HEK293T (cell line): ENCODE measurements around the gene CPNE6.

ENCODE experiments used
- CTCF ChIA-PET: fragments of 350-600 bp; formaldehyde crosslinking; extraction: SDS; loops from one replicate; lab custom pipeline; 2021; ENCODE audit warnings: antibody characterized with exemption, inconsistent platforms; lab: Yijun Ruan, JAX
- POLR2A ChIA-PET: fragments of 350-600 bp; formaldehyde crosslinking; extraction: SDS; loops from one replicate; lab custom pipeline; 2020; ENCODE audit warnings: antibody characterized with exemption, inconsistent platforms; lab: Yijun Ruan, JAX
- DNase-seq: peaks from one replicate; pipeline ENCODE4 v3.0.0; 2012; ENCODE audit warnings: mixed read lengths; ENCODE audit errors: extremely low spot score
- ARNT ChIP-seq: fragments of 450-650 bp; IDR thresholded peaks from 2 replicates; pipeline ENCODE4 v1.6.1; 2017; ENCODE audit warnings: mild to moderate bottlenecking
- BHLHE40 ChIP-seq: fragments of 450-650 bp; IDR thresholded peaks from 2 replicates; pipeline ENCODE4 v1.6.1; 2016; ENCODE audit warnings: mild to moderate bottlenecking, moderate library complexity, borderline replicate concordance
- CTBP1 ChIP-seq: fragments of 450-650 bp; IDR thresholded peaks from 2 replicates; pipeline ENCODE4 v1.6.1; 2016; ENCODE audit warnings: borderline replicate concordance
- ELF4 ChIP-seq: fragments of 450-650 bp; IDR thresholded peaks from 2 replicates; pipeline ENCODE4 v1.6.1; 2017; ENCODE audit warnings: antibody characterized with exemption
- FOXA1 ChIP-seq: fragments of 450-650 bp; IDR thresholded peaks from 2 replicates; pipeline ENCODE4 v1.6.1; 2016; ENCODE audit warnings: mild to moderate bottlenecking
- FOXK2 ChIP-seq: fragments of 450-650 bp; IDR thresholded peaks from 2 replicates; pipeline ENCODE4 v1.6.1; 2016; ENCODE audit warnings: mild to moderate bottlenecking
- FOXM1 ChIP-seq: fragments of 450-650 bp; IDR thresholded peaks from 2 replicates; pipeline ENCODE4 v1.6.1; 2017; ENCODE audit warnings: mild to moderate bottlenecking, borderline replicate concordance
- HDGF ChIP-seq: fragments of 450-650 bp; IDR thresholded peaks from 2 replicates; pipeline ENCODE4 v1.6.1; 2017; ENCODE audit warnings: antibody characterized with exemption, borderline replicate concordance
- L3MBTL2 ChIP-seq: fragments of 450-650 bp; conservative IDR thresholded peaks from 2 replicates; pipeline ENCODE4 v1.6.1; 2016; ENCODE audit warnings: mild to moderate bottlenecking
- LEF1 ChIP-seq: fragments of 450-650 bp; IDR thresholded peaks from 2 replicates; pipeline ENCODE4 v1.6.1; 2017; ENCODE audit warnings: mild to moderate bottlenecking, borderline replicate concordance
- NFRKB ChIP-seq: fragments of 450-650 bp; IDR thresholded peaks from 2 replicates; pipeline ENCODE4 v1.6.1; 2016; ENCODE audit warnings: mild to moderate bottlenecking, moderate library complexity
- SP1 ChIP-seq: fragments of 450-650 bp; IDR thresholded peaks from 2 replicates; pipeline ENCODE4 v1.6.1; 2017
- SUZ12 ChIP-seq: fragments of 450-650 bp; IDR thresholded peaks from 2 replicates; pipeline ENCODE4 v1.6.1; 2016; ENCODE audit warnings: mild to moderate bottlenecking
- TARDBP ChIP-seq: fragments of 450-650 bp; IDR thresholded peaks from 2 replicates; pipeline ENCODE4 v1.6.1; 2016
- ZNF384 ChIP-seq: fragments of 450-650 bp; IDR thresholded peaks from 2 replicates; pipeline ENCODE4 v1.6.1; 2016
- TF ChIP-seq, protein P1 (sequence below): fragments of 450-650 bp; IDR thresholded peaks from 2 replicates; pipeline ENCODE4 v1.6.1; 2016

The CPNE6 gene

DNA sequence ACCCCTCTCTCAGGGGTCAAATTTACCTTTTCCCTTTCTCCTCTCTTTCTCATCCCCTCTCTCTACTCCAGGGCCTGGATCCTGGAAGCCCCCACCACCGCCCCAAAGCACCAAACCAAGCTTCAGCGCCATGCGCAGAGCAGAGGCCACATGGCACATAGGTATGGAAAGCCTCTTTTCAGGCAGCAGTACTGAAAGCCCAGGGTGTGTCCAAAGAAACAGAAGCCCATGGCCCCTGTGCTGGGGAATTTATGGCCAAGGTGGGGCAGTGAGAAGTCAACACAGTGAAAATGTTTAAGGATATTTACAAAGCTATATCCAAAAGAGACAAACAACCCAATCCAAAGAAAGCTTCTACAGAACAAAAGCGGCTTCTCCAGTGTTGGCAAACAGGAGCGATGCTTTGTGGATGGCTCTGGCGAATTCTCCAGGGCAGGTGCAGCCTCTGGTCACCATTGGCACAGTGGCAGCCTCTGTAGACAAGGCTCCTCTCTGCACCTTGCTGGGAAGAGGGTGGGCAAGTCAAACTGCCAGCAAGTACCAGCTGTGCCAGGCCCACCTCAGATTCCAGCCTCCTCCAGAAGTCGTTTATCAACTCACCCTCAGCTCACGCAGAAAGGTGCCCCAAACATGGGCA, 4.7 kb upstream of the CPNE6 start:
- POLR2A ChIA-PET: interaction anchor here (0.8 to 2.5 kb wide), 3 partner anchors 14 to 27 kb away, joined by 3 to 6 read pairs (median 4); partner anchors contain the start of genes CARMIL3 and PCK2

DNA sequence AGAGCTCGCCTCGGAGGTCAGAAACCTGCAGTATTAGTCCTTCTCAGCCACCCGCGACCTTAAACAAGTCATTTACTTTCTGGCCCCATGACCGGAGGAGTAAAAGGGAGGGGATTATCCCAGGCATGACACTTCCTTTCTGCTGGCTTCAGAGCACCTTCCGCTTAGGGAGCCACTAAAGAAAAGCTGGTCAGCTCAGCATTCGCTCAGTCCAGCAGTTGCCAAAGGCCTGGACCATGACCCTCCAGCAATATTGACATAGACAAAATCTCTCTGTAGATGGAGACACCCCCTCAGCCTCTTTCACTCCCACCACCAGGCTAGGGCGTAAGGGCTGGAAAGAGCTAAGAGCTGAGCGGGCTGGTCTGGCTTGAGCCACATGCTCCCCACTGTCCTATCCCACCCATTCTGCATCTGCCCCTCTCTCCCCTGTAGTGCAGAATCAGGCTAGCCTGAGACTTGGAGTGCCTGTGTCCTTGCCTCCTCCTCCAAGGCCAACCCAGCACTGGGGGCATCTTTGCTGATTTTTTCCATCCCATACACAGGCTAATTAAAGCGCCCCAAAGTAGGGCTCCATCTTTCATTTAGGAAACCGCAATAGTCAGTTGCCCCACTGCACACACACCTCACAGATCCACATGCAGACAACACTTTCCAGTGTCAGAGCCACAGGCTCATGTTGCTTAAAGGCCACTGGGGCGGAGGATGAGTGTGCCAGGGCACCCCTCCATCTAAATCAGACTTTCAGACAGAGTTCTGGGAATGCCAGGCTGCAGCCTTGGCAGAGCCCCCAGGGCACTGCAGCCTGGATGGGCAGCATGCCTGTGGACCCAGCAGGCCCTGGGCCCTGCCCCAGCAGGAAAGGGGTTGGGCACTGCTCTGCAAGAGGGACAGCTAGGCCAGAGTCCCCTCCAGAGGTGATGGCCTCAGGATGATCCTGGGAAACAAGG, 4.0 kb upstream of the CPNE6 start:
- ChIA-PET CTCF (interaction anchor here (1.0 to 2.3 kb wide), 3 partner anchors 23 to 94 kb away, joined by 3 to 8 read pairs (median 5); partner anchors contain the start of gene IRF9), POLR2A (interaction anchor here (0.8 to 2.5 kb wide), 3 partner anchors 14 to 27 kb away, joined by 3 to 6 read pairs (median 4); partner anchors contain the start of genes CARMIL3 and PCK2)
- TF ChIP-seq FOXA1 (no peak), BHLHE40 (no peak), FOXK2 (no peak), ARNT (no peak), SP1 (no peak), TARDBP (no peak), HDGF (no peak), ELF4 (no peak), FOXM1 (no peak), L3MBTL2 (no peak), CTBP1 (no peak), ZNF384 (no peak), LEF1 (no peak), SUZ12 (no peak), NFRKB (no peak)
- TF ChIP-seq, protein P1, sequence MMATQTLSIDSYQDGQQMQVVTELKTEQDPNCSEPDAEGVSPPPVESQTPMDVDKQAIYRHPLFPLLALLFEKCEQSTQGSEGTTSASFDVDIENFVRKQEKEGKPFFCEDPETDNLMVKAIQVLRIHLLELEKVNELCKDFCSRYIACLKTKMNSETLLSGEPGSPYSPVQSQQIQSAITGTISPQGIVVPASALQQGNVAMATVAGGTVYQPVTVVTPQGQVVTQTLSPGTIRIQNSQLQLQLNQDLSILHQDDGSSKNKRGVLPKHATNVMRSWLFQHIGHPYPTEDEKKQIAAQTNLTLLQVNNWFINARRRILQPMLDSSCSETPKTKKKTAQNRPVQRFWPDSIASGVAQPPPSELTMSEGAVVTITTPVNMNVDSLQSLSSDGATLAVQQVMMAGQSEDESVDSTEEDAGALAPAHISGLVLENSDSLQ: no peak
- DNase-seq: no peak

More for the DNA sequence above, 4.7 kb upstream of the CPNE6 start:
- CTCF ChIA-PET: interaction anchor here (1.0 to 2.3 kb wide), 4 partner anchors 8 to 94 kb away, joined by 3 to 8 read pairs (median 5); partner anchors contain the start of gene IRF9
- no peak for DNase-seq
- TF ChIP-seq TARDBP (no peak), SUZ12 (no peak), FOXA1 (no peak)

DNA sequence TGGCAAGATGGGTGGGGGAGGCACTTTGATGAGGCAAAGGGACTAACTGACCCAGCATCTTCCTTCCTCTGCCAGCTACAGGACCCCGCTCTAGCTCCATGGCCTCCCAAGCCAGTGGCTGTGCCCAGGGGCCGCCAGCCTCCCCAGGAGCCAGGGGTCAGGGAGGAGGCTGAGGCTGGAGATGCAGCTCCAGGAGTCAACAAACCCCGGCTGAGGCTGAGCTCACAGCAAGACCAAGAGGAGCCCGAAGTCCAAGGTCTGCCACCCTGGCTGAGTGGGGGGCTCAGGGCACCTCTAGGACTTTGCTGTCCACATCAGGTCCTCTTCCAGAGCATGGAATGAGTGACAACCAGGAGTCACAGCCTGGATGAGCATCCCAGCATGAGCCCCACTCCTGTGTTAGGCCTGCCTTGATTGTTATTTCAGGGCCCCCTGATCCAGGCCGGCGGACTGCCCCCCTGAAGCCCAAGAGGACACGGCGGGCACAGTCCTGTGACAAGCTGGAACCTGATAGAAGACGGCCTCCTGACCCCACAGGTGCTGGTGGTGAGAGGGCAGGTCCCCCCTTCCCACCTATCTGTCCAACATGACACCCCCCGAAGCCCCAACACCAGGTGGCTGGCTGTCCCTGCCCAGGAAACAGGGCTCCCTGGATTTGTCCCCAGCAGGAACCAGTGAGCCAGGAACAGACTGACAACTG, 2.5 kb upstream of the CPNE6 start:
- ChIA-PET CTCF (interaction anchor here (1.0 to 2.3 kb wide), 4 partner anchors 11 to 40 kb away, joined by 3 to 8 read pairs (median 4); no protein-coding TSS in a partner anchor), POLR2A (interaction anchor here (2.5 to 2.9 kb wide), 2 partner anchors 12 to 25 kb away, joined by 6 to 17 read pairs; partner anchors contain the start of gene PCK2)
- DNase-seq: no peak
- no peak for TF ChIP-seq FOXK2
- TF ChIP-seq ELF4: no peak
- TF ChIP-seq FOXA1: no peak
- TF ChIP-seq BHLHE40: no peak
- TF ChIP-seq FOXM1: no peak
- TF ChIP-seq SP1: no peak
- TF ChIP-seq NFRKB: no peak
- no peak for TF ChIP-seq LEF1
- no peak for TF ChIP-seq ARNT
- TF ChIP-seq HDGF: no peak
- TF ChIP-seq L3MBTL2: no peak
- no peak for TF ChIP-seq CTBP1
- TF ChIP-seq, protein P1: no peak
- TF ChIP-seq SUZ12: no peak
- TF ChIP-seq ZNF384: no peak
- TF ChIP-seq TARDBP: no peak

DNA sequence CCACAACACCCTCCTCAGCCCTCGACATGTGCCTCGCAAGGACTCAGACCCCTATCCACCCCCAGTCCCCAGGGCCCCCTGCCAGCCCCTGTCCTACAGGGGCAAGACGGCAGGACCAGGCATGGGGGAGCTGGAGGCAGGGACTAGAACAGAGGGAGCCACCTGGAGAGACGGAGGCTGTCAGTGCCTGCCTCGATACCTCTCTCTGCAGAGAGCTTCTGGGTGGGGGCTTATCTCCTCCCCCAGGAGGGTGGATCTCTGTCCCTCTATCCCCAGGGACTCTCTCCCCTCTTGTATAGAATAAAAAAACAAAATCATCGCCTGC, 2.0 kb upstream of the CPNE6 start:
- CTCF ChIA-PET: interaction anchor here (1.1 to 1.2 kb wide), 2 partner anchors 23 to 39 kb away, joined by 3 to 4 read pairs; no protein-coding TSS in a partner anchor
- TF ChIP-seq SP1: no peak
- TF ChIP-seq ARNT: no peak
- TF ChIP-seq ELF4: no peak
- POLR2A ChIA-PET: interaction anchor here (1.6 to 2.9 kb wide), 2 partner anchors 11 to 24 kb away, joined by 15 to 17 read pairs; partner anchors contain the start of gene PCK2
- no peak for DNase-seq

DNA sequence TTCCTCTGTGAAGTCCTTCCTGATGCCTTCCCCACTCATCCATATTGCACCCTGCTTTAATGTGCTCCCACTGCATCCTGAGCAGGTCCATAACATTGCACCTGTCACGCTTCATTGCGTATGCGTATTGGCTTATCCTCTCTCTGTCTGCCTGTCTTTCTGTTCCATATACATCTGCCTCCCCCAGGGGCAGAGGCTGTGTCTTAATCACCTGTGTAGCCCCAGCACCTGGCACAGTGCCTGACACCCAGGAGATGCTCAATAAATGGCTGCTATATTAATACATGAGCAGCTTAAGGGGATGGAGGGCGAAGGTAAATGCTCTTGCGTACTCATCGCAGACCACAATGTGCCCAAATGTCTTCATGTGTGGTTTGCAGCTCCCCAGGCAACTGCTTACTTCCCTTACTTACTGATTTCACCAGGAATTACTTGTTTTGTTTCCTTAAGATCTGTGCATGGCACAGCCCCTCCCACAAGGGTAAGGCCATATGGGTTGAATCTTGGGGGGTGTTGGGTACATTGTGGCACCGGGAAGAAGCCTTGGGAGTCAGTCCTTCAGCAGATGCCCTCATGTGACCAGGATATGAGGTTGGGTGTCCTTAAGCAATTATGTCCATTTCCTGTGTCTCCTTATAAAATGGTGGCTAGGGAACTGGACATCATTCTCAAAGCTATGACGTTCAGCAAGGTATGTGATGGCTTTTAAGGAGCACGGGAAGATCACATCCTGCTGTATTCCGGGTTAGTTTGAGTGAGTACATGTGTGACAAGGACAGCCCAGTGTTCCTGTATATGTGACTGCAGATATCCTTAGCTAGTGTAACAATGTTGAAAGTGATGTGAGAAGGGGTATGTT, 848 bp upstream of the CPNE6 start:
- no peak for DNase-seq
- ChIA-PET POLR2A (interaction anchor here (0.6 to 2.9 kb wide), 3 partner anchors 10 to 44 kb away, joined by 3 to 17 read pairs (median 15); partner anchors contain the start of genes DCAF11, NRL and PCK2), CTCF (interaction anchor here (1.1 to 1.2 kb wide), 2 partner anchors 22 to 38 kb away, joined by 3 to 4 read pairs; no protein-coding TSS in a partner anchor)
- TF ChIP-seq SP1 (no peak), HDGF (no peak), FOXA1 (no peak), TARDBP (no peak), ARNT (no peak), ELF4 (no peak), FOXM1 (no peak)
